Natural killer cell (primary cell): ENCODE measurements around the gene NPAS3. TPM values are rescaled to one million over a fixed set of nuclear protein-coding genes. Genes with fewer than 3 reads are reported as not detected.

Experiments used
- ATAC-seq, 3 donors: fragments of 150-1000 bp in 2 of 3; fragments of 200-7000 bp in 1 of 3; cut with Tn5 transposase; 1 replicate in 1 of 3; 2 replicates in 2 of 3; pipeline ENCODE4 v1.10.0; 2021; ENCODE audit warnings: mild to moderate bottlenecking in 2 of 3, moderate library complexity in 2 of 3
- DNase-seq, 2 donors: peaks; one replicate each; pipeline versions ENCODE4 v3.0.0 to v3.0.0-alpha.2; 2013 to 2021; ENCODE audit warnings: mixed read lengths in 1 of 2
- H3K27ac ChIP-seq: one replicate; pipeline ENCODE4 v1.5.1; 2013; ENCODE audit warnings: mild to moderate bottlenecking, low read length
- H3K27me3 ChIP-seq: one replicate; pipeline ENCODE4 v1.6.1; 2013; ENCODE audit warnings: low read length; ENCODE audit not compliant: control insufficient read depth, insufficient read depth
- H3K36me3 ChIP-seq: one replicate; pipeline ENCODE4 v1.6.1; 2013; ENCODE audit warnings: low read length; ENCODE audit not compliant: control insufficient read depth, insufficient read depth
- H3K4me1 ChIP-seq: one replicate; pipeline ENCODE4 v1.6.1; 2013; ENCODE audit warnings: low read length; ENCODE audit not compliant: control insufficient read depth, insufficient read depth
- H3K4me3 ChIP-seq: one replicate; pipeline ENCODE4 v1.5.1; 2013; ENCODE audit warnings: low read length
- H3K9me3 ChIP-seq: one replicate; pipeline ENCODE4 v1.6.1; 2013; ENCODE audit warnings: low read length; ENCODE audit not compliant: control insufficient read depth, insufficient read depth
- H3K27ac Mint-ChIP-seq, 2 donors: one replicate each; pipeline ENCODE4 v1.8.0; 2022; ENCODE audit warnings: mild to moderate bottlenecking in 2 of 2, mixed read lengths in 2 of 2, moderate library complexity in 1 of 2
- H3K27me3 Mint-ChIP-seq, 2 donors: one replicate each; pipeline ENCODE4 v1.8.0; 2022; ENCODE audit warnings: low read depth in 2 of 2, mixed read lengths in 2 of 2
- H3K36me3 Mint-ChIP-seq: one replicate; pipeline ENCODE4 v1.8.0; 2022; ENCODE audit warnings: mixed read lengths
- H3K4me1 Mint-ChIP-seq, 2 donors: one replicate each; pipeline ENCODE4 v1.8.0; 2022; ENCODE audit warnings: mixed read lengths in 2 of 2
- H3K4me3 Mint-ChIP-seq: one replicate; pipeline ENCODE4 v1.8.0; 2022; ENCODE audit warnings: mild to moderate bottlenecking, moderate library complexity, mixed read lengths
- H3K9me3 Mint-ChIP-seq, 2 donors: one replicate each; pipeline ENCODE4 v1.8.0; 2022; ENCODE audit warnings: mixed read lengths in 2 of 2
- WGBS: methylation state at CpG from one replicate; pipeline ENCODE4 v1.1.7; 2013; ENCODE audit warnings: missing lambda C conversion rate; ENCODE audit not compliant: insufficient coverage; 5-methylcytosine and 5-hydroxymethylcytosine counted together
- intact Hi-C: fragments of 100-400 bp; cut with micrococcal nuclease; formaldehyde crosslinking; loops from one replicate; pipeline ENCODE4 v1.14.2; 2022
- total RNA-seq, 4 donors: library from RNA; stranded (reverse); fragments of 120-200 nt in 1 of 4; gene quantifications; one replicate each; pipeline versions ENCODE4 v1.2.3 to v1.2.4, GENCODE V29; 2013 to 2022
- TF ChIP-seq, protein P1 (sequence below): fragments of 200-600 bp; IDR thresholded peaks from one replicate; pipeline ENCODE4 v1.8.0; 2022; ENCODE audit warnings: antibody characterized with exemption

NPAS3 gene
- total RNA-seq, 3 donors from 2014 or later (not counting 1 experiment from before 2014, with no cell fraction given) = not detected

DNA sequence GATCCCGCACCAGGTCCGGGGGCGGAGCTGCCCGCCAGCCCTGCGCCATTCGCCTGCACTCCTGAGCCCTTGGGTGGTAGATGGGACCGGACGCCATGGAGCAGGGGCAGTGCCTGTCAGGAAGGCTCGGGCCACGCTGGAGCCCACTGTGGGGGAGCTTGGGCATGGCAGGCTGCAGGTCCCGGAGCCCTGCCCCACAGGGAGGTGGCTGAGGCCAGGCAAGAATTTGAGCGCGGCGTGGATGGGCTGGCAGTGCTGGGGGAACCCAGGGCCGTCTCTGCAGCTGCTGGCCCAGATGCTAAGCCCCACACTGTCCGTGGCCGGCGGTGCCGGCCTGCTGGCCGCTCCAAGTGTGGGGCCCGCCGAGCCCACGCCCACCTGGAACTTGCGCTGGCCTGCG is 260.0 kb downstream of the NPAS3 start:
- Mint-ChIP-seq H3K9me3 (peaks cover 4 to 5% of the 10 kb centered on the region in 2 donors), H3K4me3 (no peak overlapping the region), H3K36me3 (no peaks in the 10 kb centered on the region), H3K27me3 (no peaks in the 10 kb centered on the region), H3K27ac (no peak overlapping the region), H3K4me1 (no peaks in the 10 kb centered on the region)
- 91% methylated on average over 25 of the region's 25 CpGs for WGBS
- intact Hi-C loops = no loop called here
- Histone ChIP-seq H3K36me3 (no peaks in the 10 kb centered on the region), H3K4me3 (no peak overlapping the region), H3K9me3 (peaks cover 7% of the 10 kb centered on the region), H3K27me3 (no peaks in the 10 kb centered on the region), H3K4me1 (no peaks in the 10 kb centered on the region), H3K27ac (no peak overlapping the region)
- TF ChIP-seq, protein P1, sequence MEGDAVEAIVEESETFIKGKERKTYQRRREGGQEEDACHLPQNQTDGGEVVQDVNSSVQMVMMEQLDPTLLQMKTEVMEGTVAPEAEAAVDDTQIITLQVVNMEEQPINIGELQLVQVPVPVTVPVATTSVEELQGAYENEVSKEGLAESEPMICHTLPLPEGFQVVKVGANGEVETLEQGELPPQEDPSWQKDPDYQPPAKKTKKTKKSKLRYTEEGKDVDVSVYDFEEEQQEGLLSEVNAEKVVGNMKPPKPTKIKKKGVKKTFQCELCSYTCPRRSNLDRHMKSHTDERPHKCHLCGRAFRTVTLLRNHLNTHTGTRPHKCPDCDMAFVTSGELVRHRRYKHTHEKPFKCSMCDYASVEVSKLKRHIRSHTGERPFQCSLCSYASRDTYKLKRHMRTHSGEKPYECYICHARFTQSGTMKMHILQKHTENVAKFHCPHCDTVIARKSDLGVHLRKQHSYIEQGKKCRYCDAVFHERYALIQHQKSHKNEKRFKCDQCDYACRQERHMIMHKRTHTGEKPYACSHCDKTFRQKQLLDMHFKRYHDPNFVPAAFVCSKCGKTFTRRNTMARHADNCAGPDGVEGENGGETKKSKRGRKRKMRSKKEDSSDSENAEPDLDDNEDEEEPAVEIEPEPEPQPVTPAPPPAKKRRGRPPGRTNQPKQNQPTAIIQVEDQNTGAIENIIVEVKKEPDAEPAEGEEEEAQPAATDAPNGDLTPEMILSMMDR = no peak
- no peak for DNase-seq
- ATAC-seq = no peak

DNA sequence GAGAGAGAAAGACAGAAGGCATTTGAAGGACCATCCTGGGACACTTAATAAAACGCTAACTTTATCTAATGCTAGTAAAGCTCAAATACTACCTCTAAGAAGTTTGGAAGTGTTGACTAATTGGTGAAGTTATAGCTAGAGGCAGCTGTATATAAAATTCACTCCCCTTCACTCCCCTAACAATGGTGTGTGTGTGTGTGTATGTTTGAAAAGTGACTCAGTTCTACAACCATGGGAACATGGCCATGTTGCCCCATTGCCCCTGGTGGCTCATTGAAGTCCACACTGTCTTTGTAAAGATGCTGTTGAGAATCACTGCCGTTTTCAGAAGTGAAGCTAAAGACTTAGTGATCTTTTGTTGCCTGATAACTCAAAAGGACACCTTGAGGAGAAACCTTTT is 262.4 kb downstream of the NPAS3 start:
- Histone ChIP-seq H3K4me1 (no peaks in the 10 kb centered on the region), H3K9me3 (peaks cover 7% of the 10 kb centered on the region), H3K36me3 (no peaks in the 10 kb centered on the region), H3K27ac (no peak overlapping the region), H3K4me3 (no peak overlapping the region), H3K27me3 (no peaks in the 10 kb centered on the region)
- H3K27me3 Mint-ChIP-seq = no peaks in the 10 kb centered on the region
- no peak for DNase-seq
- intact Hi-C loops = no loop called here
- WGBS = 79% methylated on average over 1 of the region's 2 CpGs
- no peak for ATAC-seq
- H3K4me1 Mint-ChIP-seq = no peaks in the 10 kb centered on the region
- TF ChIP-seq, protein P1 = no peak
- peaks cover 4 to 5% of the 10 kb centered on the region in 2 donors for H3K9me3 Mint-ChIP-seq
- H3K27ac Mint-ChIP-seq = no peak overlapping the region
- H3K4me3 Mint-ChIP-seq = no peak overlapping the region
- no peaks in the 10 kb centered on the region for H3K36me3 Mint-ChIP-seq

DNA sequence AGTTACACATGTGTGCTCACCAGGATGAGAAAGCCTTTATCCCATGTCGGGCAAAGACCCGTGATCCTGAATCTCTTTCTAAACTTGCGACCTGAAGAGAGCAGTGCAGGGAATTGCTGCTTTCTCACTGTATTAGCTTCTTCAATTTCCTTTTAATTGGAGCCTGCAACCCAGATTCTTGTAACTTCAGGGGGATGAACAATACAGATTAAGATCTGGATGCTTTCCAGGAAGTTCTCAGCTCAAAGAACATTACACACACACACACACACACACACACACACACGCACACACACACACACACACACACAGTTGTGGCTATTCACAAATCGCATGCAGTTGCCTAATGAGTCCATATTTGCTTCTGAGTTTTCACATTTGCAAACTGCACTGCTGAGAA is 268.3 kb downstream of the NPAS3 start:
- TF ChIP-seq, protein P1 = no peak
- Mint-ChIP-seq H3K27ac (no peak overlapping the region), H3K4me1 (no peaks in the 10 kb centered on the region), H3K4me3 (no peak overlapping the region), H3K27me3 (no peaks in the 10 kb centered on the region), H3K9me3 (peaks cover 5% of the 10 kb centered on the region in 2 donors), H3K36me3 (no peaks in the 10 kb centered on the region)
- Histone ChIP-seq H3K27me3 (no peaks in the 10 kb centered on the region), H3K36me3 (no peaks in the 10 kb centered on the region), H3K4me3 (no peak overlapping the region), H3K9me3 (peaks cover 5% of the 10 kb centered on the region), H3K4me1 (no peaks in the 10 kb centered on the region), H3K27ac (no peak overlapping the region)
- ATAC-seq (no peak), DNase-seq (no peak)
- intact Hi-C loops = no loop called here
- WGBS = 66% methylated on average over 5 of the region's 5 CpGs

DNA sequence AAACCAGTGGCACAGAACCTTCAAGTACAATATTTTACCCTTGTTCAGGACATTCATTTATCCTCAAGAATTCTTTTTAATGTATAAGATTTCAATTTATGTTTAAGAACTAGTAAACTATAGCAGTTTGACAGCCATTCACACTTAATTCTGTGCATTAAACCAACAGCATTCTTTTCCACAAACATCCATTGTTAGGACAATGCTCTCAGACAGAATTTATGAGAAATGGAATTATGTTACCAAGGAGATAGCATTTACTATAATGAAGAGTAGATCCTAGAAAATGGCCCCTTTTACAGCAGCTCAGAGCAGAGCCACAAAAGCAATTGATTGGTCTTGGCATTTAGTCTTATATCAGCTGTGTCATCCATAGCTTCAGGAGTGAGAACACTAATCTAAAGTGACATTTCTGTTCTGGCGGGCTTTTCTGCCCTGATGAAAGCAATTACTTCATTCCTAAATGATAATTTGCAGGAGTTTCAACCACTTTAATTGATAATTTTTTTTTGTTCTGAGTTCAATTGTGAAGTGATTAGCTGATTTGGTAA is 268.9 kb downstream of the NPAS3 start:
- TF ChIP-seq, protein P1 = no peak
- Mint-ChIP-seq H3K4me3 (no peak overlapping the region), H3K27me3 (no peaks in the 10 kb centered on the region), H3K36me3 (no peaks in the 10 kb centered on the region), H3K9me3 (peaks cover 5% of the 10 kb centered on the region in 2 donors), H3K27ac (no peak overlapping the region), H3K4me1 (no peaks in the 10 kb centered on the region)
- 60% methylated on average over 1 of the region's 1 CpG for WGBS
- DNase-seq = no peak
- ATAC-seq = no peak
- H3K4me3 ChIP-seq = no peak overlapping the region
- intact Hi-C loops = no loop called here
- no peak overlapping the region for H3K27ac ChIP-seq
- no peaks in the 10 kb centered on the region for H3K4me1 ChIP-seq
- peaks cover 5% of the 10 kb centered on the region for H3K9me3 ChIP-seq
- H3K36me3 ChIP-seq = no peaks in the 10 kb centered on the region
- no peaks in the 10 kb centered on the region for H3K27me3 ChIP-seq
